Stimulated activated CD4-positive, alpha-beta T cell treated with anti-CD3 and anti-CD28 coated beads, Interleukin-1b, Interleukin-23, amount 100 ng/mL, for 48 hours (primary cell): ENCODE results near the gene OOSP4B.
"Not testable (repeated sequence)": the region's sequence is repeated elsewhere in the genome, so short reads cannot be mapped to it uniquely, and the experiment has no call there.

Experiments
- DNase-seq: peaks from one replicate; pipeline ENCODE4 v3.0.0-alpha.2; 2020

Gene OOSP4B

DNA sequence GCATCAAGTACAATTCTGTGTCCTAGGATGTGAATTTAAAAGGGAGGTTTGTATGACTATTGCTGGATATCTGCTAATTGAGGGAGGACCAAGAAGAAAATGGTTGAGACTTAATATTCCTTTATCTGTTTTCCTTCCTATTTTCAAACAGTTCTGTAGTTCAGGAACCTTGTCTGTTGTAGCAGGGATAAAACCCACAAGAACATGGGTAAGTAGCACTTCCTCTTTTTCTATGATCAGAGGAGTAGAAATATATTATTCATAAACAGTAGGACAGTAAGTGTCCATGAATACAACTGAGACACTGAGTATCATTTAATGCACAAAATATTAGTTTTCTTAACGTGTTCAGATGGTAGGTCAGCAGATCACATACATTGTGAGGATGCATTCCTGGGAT, 47.1 kb downstream of the OOSP4B start:
- no peak for DNase-seq

DNA sequence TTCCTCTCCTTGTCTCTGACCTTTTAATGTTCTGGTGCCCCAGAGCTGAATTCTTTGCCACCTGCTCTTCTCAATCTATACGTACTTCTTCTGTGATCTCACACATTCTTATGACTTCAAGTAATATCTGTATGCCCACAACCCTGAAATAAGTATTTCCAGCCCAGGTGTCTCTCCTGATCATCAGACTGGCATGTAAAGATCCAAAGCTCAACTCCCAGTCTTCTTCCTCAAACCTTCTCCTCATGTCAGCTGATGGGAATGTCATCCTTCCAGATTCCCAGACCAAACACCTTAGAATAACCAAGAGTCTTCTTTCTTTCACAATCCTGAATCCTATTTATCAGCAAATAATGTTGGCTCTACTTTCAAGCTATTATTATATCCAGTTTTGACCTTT, 48.8 kb downstream of the OOSP4B start:
- DNase-seq = no peak

DNA sequence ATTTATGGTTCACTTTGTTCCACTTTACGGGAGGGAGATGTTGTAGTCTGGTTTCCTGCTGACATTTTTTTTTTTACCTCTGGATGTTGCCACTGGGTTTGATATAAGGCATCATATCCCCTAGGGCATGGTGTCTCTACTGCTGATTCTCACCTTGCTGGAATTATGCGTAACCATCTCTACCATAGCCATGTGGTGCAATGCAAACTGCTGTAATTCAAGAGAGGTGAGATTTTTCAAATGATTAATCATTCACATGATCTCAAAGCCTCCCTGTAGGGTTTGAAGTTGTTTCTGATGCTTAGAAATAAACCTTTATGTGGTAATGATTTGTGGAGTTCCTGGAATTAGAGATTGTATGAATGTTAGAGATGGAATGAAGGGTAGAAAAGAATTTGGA, 52.5 kb downstream of the OOSP4B start:
- DNase-seq = no peak

DNA sequence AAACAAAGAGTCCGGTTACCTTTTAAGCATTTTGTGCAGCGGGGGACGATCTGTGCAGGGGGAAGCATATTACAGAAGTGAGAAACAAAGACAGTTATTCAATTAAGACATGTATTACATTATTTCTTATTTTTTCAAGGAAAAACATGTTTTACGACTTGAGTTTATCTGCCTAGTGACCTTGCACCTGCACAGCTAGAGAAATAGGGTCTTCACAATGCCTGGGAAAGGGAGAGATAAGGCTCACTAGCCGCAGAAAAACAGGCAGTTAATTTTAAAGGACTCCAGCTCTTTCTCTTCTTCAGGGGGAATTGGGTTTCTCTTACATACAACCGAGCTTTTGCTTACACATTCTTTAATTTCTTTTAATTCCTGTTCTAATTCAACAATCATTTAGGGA, 54.7 kb downstream of the OOSP4B start:
- not testable (repeated sequence) for DNase-seq

DNA sequence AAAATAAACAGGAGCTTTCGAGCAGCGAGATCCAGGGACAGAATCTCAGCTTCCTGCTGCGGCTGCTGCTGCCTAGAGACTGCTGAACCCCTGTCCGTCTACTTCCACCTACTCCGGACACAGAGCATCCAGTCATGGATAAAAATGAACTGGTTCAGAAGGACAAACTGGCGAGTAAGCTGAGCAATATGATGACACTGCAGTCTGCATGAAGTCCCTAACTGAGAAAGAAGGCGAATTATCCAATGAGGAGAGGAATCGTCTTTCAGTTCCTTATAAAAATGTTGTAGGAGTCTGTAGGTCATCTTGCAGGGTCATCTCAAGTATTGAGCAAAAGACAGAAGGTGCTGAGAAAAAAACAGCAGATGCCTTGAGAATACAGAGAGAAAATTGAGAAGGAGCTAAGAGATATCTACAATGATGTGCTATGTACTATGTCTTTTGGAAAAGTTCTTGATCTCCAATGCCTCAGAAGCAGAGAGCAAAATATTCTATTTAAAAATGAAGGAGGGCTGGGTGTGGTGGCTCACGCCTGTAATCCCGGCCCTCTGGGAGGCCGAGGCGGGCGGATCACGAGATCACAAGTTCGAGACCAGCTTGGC, 60.3 kb downstream of the OOSP4B start:
- DNase-seq = no peak

DNA sequence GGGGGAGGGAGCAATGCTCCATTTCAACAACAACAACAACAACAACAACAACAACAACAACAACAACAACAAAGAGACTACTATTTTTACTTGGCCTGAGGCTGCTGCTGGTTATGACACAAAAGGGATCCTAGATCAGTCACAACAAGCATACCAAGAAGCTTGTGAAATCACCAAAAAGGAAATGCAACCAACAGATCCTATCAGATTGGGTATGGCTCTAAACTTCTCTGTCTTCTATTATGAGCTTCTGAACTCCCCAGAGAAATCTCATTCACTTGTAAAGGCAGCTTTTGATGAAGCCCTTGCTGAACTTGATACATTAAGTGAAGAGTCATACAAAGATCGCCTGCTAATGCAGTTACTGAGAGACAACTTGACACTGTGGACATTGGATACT, 61.0 kb downstream of the OOSP4B start:
- DNase-seq = no peak

DNA sequence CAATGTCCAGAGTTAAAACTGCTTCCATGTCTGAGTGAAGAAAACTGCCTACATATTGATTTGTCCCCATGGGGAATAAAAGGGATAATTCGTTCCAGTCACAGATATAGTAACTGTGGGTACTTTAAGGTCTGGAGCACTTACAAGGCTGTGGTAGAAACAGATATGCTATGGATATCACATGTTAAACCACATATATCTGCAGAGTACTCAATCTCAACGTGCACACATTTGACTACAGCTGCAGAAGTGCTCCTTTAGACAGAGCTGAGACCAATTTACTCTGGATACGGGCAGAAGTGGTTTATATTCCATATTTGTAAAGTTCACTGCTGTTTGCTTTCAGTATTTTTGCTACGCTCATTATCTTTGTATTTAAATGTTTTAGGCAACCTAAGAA, 61.8 kb downstream of the OOSP4B start:
- no peak for DNase-seq

DNA sequence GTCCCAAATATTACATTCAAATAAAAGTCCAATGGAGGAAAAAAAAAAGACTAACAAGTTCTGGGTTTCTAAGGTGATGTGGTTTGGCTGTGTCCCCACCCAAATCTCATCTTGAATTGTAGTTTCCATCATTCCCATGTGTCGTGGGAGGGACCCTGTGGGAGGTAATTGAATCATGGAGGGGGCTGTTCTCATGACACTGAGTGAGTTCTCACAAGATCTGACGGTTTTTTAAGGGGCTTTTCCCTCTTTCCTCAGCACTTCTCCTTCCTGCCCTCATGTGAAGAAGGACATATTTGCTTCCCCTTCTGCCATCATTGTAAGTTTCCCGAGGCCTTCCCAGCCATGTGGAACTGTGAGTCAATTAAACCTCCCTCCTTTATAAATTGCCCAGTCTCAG, 63.6 kb downstream of the OOSP4B start:
- no peak for DNase-seq
